Dedifferentiated amniotic fluid mesenchymal stem cell (primary cell): ENCODE results near the gene CACNA1D.
"Not testable (repeated sequence)": the region's sequence is repeated elsewhere in the genome, so short reads cannot be mapped to it uniquely, and the experiment has no call there.

Source experiments
- DNase-seq: peaks from one replicate; pipeline ENCODE4 v3.0.0-alpha.2; 2016; ENCODE audit errors: extremely low spot score

CACNA1D gene

GRCh38 chr3:53526704-53527055, 32.3 kb downstream of the CACNA1D start:
- no peak for DNase-seq

GRCh38 chr3:53530205-53530604, 35.8 kb downstream of the CACNA1D start:
- no peak for DNase-seq

- no peak for DNase-seq
Observed at GRCh38 chr3:53531749-53532148, 37.3 kb downstream of the CACNA1D start.

- DNase-seq = no peak
Observed at GRCh38 chr3:53533472-53533871, 39.1 kb downstream of the CACNA1D start.

GRCh38 chr3:53534216-53534615, 39.8 kb downstream of the CACNA1D start:
- DNase-seq = no peak

GRCh38 chr3:53534676-53535400, 40.4 kb downstream of the CACNA1D start:
- no peak for DNase-seq

- no peak for DNase-seq
Observed at GRCh38 chr3:53536282-53536681, 41.9 kb downstream of the CACNA1D start.

- no peak for DNase-seq
Observed at GRCh38 chr3:53544357-53544756, 49.9 kb downstream of the CACNA1D start.

GRCh38 chr3:53545310-53545995, 51.0 kb downstream of the CACNA1D start:
- DNase-seq = no peak

- DNase-seq = no peak
Observed at GRCh38 chr3:53545996-53546359, 51.6 kb downstream of the CACNA1D start.

GRCh38 chr3:53547327-53547726, 52.9 kb downstream of the CACNA1D start:
- DNase-seq = no peak

- DNase-seq = no peak
Observed at GRCh38 chr3:53550005-53550620, 55.7 kb downstream of the CACNA1D start.

- DNase-seq = no peak
Observed at GRCh38 chr3:53551324-53551723, 56.9 kb downstream of the CACNA1D start.

GRCh38 chr3:53552730-53553129, 58.3 kb downstream of the CACNA1D start:
- DNase-seq = no peak

- no peak for DNase-seq
Observed at GRCh38 chr3:53553200-53553599, 58.8 kb downstream of the CACNA1D start.

GRCh38 chr3:53554559-53555067, 60.2 kb downstream of the CACNA1D start:
- no peak for DNase-seq

- DNase-seq = no peak
Observed at GRCh38 chr3:53555068-53555588, 60.7 kb downstream of the CACNA1D start.

GRCh38 chr3:53566461-53567145, 72.2 kb downstream of the CACNA1D start:
- no peak for DNase-seq

GRCh38 chr3:53570081-53570480, 75.7 kb downstream of the CACNA1D start:
- no peak for DNase-seq

GRCh38 chr3:53570709-53571108, 76.3 kb downstream of the CACNA1D start:
- no peak for DNase-seq

GRCh38 chr3:53571264-53571663, 76.9 kb downstream of the CACNA1D start:
- DNase-seq = no peak

- DNase-seq = not testable (repeated sequence)
Observed at GRCh38 chr3:53572184-53572583, 77.8 kb downstream of the CACNA1D start.
